Superior temporal gyrus (tissue), 1 donor: Measurements from ENCODE around the gene GNAZ.
A peak's percentile ranks its signal among the peaks of the same experiment; 100 is the strongest.
"Not testable (repeated sequence)": the region's sequence is repeated elsewhere in the genome, so short reads cannot be mapped to it uniquely, and the experiment has no call there.

Experiments
- DNase-seq: peaks from one replicate; pipeline ENCODE4 v3.0.0-alpha.2; 2016; ENCODE audit errors: extremely low spot score

Gene GNAZ

DNA sequence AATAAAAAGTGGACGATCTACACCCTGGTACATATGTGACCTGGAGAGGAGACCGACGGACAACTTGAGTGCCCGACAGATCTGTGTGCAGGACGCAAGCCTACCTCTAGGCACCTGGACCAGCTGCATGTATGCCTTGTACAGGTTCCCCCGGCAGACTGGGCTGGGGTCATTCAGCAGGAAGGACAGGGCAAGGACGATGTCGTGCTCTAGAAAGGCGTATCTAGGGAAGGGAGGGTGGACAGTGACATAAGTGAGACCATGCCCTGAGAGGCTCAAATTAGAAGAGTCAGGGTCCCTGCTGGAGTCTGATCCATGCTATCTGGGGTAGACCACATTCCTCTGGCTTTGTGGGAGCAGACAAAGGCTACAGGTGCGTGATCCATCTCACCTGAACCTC, 63.6 kb downstream of the GNAZ start:
- DNase-seq, result no peak

DNA sequence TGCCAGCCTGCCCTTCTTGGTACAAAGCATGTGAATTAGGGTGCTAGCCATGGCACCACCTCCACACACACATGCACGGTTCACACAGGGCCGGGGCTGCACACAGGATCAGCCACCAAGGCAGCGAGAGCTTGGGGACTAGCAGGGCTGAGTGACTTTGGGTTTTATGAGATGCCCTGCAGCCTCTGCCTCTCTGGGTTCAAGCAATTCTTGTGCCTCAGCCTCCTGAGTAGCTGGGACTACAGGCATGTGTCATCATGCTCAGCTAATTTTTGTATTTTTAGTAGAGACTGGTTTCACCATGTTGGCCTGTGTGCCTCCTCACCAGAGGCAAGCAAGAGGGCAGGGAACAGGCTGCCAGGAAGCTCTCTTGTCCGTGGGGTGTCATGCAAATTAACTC, 66.7 kb downstream of the GNAZ start:
- not testable (repeated sequence) for DNase-seq

DNA sequence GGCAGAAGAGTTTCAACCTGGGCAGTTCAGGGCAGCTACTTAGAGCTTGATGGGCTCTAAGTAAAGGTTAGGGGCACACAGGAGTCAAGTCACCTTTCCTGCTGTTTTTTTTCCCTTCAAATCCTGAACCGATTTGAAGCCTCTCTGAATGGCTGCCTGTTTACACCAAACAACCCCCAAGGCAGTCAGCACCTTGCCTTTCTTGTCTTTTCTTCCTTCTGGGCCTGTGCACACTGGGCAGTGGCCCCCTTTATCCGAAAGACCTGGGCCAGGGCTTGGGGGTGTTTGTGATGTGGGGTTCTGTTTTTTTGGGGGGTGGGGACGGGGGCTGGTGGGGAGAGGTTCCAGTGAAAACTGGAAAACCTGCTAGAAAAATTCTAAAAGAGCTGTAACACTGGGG, 67.1 kb downstream of the GNAZ start:
- no peak for DNase-seq

DNA sequence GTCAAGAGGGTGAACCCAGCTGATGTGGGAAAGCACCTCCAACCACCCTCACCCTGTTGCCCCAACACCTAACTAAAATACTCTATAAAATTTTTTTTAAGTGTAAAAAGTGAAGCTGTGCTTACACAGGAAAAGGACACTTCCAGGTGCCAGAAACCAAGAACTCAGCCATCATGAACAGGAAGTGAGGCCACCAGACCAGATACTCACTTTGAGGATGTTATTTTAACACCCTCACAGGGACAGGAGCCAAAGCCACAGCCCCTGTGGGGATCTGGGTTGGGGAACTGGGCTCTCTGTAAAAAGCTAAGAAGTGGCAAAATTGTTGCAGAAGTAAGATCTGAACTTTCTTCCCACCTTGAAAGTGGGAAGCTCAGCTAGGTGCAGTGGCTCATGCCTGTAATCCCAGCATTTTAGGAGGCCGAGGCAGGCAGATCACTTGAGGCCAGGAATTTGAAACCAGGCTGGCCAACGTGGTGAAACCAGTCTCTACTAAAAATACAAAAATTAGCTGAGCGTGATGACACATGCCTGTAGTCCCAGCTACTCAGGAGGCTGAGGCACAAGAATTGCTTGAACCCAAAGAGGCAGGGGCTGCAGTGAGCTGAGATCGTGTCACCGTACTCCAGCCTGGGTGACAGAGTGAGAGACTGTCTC, 67.7 kb downstream of the GNAZ start:
- DNase-seq, result peak; percentile 17

DNA sequence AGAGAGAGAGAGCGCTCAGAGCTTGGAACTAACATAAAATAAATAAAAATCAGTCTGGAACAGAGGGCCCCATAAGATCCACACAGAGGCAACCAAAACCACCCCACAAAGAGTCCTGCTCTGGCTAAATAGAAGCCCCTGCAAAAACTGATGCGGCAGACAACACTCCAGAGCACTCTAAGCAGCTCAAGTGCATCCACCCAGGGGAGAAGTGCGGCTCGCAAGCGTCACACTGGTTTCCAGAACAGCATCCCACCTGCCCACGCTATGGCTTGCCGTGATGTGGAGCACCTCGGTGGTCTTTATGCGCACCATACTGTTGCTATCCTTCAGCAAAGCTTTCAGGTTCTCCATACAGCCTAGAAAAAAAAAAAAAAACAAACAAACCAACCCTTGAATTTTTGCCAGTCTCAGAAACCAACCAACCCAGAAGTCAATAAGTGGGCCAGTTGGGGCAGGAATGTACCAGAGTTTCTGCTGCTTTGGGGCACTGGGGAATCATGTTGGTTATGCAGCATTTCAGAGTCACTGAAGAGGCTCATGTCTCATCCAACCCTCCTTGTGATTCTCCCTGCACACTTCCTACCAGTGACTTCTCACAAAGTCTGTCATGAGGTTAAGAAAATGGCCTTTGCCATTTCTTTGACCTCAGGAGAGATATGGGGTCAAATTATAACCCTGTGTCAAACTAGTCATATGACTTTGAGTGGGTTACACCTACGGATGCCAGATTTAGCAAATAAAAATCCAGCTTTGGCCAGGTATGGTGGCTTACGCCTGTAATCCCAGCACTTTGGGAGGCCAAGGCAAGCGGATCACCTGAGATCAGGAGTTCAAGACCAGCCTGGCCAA, 68.5 kb downstream of the GNAZ start:
- no peak for DNase-seq

DNA sequence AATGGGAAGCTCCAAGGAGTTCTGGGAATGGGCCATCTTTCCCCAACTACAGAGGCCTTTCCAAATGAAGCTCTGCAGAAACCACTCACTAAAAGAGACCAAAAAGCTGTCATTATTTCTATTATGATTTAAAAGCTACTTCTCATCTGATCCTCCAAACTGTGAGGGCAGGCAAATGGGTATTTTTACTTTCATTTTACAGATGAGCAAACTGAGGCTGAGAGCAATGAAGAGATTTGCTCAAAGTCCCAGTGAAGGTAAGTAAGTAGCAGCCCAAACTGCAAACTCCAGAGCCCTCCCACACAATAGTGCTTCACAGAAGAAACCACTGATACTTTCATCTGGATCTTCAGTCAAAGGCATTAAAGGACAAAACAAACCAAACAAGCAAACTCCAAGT, 70.1 kb downstream of the GNAZ start:
- DNase-seq, result no peak

DNA sequence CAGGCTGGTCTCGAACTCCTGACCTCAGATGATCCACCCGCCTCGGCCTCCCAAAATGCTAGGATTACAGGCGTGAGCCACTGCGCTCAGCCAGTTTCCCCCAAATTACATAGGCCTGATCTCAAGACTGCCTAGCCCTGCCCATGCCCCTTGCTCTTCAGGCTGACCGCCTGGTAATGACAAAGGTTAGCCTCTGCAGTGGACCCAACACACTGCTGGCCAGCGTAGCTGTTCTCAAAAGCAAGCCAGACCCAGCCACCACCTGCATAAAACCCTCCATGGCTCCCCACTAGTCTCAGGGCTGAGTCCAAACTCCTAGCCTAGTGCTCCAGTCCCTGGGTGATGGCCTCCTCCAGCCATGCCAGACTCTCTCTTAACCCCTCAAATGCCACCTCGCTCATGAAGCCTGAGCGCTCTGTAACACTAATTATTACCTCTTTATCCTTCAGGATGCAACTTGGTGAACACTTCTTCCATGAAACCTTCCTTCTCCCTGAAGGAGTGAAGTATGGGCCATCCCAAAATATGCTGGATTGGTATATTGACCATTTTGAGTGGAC, 72.3 kb downstream of the GNAZ start:
- no peak for DNase-seq

DNA sequence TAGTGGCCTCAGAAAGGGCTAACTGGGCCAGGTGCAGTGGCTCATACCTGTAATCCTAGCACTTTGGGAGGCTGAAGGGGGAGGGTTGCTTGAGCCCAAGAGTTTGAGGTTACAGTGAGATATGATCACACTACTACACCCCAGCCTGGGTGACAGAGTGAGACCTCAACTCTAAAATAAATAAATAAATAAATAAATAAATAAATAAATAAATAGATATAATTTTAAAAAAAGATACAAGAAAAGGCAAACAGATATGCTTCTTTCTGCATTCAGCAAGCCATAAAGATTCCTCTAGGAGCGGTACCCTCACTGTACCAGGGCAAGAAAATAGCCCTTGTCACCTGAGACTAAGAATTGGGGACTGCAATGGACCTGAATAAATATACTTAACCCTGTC, 72.8 kb downstream of the GNAZ start:
- DNase-seq, result no peak

DNA sequence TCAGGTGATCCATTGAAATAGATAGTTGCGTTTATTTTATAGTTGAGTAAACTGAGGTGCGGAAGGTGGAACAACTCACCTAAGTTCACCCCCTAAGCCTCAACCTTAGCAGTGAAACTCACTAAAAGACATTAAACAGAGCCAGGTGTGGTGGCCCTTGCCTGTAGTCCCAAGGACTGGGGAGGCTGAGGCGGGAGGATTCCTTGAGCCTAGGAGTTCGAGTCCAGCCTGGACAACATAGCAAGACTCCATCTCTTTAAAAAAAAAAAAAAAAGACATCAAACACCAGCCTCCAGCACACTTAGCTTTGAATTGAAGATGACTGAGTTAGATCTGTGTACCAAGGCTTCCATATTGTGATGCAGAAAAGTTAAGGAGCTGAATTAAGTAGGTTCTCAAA, 74.1 kb downstream of the GNAZ start:
- no peak for DNase-seq

DNA sequence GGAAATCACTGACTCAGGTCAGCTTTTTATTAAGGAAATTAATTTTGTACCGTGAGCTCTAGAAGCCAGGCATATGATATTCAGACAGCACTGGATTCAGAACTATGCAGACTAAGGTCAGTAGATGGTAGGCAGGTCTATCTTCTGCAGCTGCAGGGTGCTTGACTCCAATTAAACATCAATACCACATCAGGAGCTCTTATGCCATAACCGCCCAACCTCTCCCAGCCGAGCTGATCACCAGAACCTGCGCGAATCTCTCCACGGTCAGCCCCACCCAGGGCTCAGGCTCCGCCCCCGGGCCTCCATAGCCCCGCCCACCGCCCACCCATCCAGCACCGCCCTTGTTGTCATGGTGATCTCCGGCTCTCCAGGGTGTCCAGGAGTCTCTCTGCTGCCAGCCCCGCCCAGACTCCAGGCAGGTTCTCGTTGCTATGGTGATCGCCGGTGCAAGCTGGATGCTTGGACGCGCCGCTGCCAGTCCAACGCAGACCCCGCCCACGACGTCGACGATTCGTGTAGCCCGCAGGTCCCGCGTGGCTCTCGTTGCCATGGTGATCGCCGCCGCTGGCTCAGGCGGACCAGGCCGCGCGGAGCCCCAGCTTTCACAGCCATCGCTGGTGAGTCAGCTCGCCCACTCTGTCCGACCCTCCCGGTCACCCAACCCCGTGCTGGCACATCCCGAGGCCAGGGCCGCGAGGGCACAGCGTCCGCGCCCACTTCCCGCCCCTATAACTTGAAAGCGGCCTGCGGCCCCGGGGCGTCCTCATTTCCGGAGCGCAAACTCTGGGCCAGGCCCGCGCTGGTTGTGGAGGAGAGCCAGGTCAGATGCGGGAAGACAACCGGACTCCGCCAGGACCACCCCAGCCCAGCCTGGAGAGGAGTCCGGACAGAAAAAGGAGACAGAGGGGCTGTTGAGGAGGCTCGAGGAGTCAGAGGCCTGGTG, 74.9 kb downstream of the GNAZ start, which contains the start of gene RAB36:
Gene RAB36, plus strand, starts transcription at position 546 of the 946 bp plus-strand sequence. CDS start 1,140 bp downstream, outside the sequence.
- DNase-seq, result peak; percentile 93

DNA sequence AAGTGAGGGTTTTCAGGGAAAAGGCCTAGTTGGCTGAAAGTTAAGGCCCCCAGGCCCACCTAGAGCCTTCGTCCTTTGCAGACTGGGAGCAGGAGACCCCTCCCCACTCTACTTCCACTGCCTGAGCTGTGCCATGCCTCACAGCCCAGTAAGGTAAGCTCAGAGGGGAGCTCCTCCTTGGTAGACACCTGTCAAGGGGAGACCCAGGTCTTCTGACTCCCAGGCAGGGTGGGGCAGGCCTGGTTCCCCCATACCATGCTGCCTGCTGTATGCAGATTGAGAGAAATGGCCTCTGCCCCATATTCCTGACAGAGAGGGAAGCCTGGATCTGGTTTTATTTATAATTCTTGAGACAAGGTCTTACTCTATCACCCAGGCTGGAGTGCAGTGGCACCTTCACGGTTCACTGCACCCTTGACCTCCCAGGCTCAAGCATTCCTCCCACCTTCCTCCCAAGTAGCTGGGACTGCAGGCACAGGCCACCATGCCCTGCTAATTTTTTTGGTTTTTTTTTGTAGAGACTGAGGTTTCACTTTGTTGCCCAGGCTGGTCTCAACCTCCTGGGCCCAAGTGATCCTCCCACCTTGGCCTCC, 75.7 kb downstream of the GNAZ start:
- no peak for DNase-seq

DNA sequence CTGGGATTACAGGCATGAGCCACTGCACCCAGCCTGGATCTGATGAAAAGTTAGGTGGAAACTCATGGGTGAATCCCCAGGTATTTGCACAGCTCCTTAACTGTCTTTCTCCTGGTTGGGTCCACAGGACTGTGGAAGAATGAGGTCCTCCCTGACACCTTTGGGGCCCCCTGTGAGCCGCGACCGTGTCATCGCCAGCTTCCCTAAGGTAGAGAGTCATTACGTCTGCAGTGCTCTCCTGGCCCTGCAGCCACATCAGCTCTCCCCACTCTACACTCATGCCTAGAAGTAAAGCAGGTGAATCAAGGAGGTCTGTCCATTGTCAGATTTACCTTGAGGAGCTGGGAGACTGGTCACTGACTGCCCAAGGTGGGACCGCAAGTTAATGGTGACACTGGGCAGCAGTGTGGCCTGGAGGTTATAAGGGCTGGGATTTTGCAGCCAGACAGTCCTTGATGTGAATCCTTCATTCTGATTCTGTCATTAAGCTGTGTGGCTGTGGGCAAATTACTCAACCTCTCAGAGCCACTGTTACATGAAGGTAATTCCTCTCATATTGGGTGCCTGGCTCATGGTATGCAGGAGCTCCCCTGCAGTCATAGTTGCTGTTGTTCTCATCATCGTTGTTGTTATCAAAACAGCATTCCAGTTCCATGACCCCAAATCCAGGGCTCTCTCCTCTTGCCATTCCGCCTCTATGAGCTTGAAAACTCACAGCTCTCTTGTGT, 76.3 kb downstream of the GNAZ start:
- no peak for DNase-seq

DNA sequence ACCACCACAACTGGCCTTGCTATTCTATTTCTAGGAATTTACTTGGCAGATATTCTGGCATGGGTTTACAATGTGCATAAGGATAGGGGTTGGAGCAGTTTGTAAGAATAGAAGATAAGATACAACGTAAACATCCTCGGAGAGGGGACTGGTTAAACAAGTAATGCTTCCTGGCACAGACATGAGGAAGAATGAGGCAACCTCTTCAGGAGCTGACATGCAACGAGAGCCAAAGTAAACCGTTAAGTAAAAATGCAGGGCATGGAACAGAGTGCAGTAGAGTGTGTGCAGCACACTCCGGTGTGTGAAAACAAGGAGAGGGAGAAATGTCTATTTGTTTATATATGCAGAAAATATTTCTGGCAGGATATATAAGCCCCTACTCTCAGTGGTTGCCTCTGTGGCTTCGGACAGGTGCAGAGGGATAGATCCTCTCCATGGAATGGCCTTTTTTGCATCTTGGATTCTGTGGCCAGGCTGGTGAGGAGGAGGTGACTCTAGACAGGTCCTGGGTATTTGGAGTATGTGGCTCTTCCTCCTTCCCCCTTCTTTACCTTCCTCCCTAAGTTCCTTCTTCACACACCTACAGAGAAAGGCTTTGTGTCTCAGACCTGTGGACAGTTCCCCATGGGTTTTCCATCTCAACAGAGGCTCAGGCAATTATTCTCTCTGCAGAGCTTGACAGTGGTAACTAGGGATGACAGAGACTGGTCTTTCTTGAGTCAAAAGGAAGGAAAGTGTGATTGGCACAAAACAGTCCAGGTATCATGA, 77.5 kb downstream of the GNAZ start:
- DNase-seq, result no peak

DNA sequence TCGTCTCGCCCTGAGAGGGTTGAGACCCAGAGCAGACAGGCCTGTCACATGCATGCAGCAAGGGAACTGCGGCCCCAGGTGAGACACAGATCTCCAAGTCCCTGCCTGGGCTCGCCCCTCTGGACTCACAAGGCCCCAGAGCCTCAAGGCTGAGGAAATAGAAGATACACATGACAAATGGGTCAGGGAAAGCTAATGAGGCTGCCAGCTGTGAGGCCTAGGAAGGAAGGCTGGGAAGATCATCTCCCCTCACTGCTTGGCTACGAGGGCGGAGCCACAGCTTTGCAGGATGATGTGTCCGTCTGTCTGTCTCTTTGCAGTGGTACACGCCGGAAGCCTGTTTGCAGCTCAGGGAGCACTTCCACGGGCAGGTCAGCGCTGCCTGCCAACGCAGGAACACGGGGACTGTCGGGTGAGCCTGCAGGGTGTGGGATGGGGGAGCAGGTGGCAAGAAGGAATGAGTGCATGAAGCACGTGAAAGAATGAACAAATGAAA, 79.5 kb downstream of the GNAZ start:
- no peak for DNase-seq

DNA sequence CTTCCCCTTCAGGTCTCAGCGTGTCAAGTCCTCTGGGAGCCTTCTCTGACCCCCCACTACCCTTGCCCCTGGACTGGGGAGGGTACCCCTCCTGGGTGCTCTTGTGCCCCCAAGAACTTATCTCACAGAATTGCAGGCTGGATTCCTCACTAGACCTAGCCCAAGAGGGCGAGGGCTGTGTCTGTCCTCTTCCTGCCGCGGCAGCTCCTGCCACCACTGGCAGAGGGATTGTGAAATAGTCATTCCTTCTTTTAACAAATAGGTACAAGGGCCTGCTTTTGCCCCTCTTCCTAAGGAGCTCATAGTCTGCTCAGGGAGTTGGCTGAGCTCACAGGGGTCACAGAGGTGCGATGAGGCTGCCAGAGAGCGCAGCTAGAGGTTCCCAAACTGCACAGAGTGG, 80.4 kb downstream of the GNAZ start:
- no peak for DNase-seq

DNA sequence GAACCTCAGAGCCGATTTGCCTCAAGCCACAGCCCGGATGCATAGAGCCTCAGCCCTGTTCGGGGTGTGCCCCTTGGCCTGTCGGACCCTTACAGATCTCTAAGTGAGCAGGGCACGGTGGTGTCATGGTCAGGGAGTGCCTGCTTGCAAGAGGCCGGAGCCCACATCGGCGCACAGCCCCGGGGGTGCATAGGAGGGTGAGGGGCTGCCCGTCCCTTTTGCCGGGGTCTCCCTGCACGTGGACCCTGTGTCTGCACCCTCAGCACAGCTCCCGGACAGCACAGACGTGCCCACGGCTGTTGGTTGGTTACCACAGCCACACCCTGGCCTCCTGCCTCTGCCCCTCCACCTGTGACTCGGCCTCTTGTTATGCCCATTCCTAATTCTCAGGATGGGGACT, 81.5 kb downstream of the GNAZ start:
- DNase-seq, result no peak

DNA sequence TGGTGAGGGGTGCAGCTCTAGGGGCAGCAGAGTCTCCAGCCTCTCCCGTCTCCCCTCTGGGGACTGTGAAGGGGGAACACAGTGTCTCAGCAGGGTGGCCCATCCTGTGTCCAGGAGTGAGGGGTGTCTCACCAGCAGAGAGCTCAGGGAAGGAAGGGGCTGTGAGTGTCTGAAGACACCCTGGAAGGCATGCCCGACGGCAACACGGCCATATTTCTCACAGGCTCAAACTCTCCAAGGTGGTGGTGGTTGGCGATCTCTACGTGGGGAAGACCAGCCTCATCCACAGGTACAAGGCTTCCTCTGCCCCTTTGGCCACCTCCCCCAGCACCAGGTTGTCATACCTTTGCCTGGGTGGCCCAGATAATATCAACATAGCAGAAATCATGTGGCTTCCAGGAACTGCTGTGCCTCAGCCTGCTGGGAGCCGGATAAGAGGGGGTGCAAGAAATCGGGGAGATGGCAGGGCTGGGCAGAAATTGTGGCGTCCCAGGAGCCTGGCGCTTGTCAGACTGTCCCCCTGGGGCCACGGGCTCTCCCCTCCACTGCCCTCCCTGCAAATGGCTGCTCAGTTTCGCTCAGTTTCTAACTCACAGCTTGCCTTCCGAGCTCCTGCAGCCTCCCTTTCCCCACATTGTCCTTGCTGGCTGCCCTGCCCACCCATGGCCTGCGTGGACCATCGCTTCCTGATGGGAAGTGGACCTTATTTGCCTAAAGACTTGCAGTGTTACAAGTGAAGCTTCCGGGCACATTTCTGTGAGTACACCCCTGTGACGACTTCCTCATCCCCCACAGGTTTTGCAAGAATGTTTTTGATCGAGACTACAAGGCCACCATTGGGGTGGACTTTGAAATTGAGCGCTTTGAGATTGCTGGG, 82.2 kb downstream of the GNAZ start:
- no peak for DNase-seq

DNA sequence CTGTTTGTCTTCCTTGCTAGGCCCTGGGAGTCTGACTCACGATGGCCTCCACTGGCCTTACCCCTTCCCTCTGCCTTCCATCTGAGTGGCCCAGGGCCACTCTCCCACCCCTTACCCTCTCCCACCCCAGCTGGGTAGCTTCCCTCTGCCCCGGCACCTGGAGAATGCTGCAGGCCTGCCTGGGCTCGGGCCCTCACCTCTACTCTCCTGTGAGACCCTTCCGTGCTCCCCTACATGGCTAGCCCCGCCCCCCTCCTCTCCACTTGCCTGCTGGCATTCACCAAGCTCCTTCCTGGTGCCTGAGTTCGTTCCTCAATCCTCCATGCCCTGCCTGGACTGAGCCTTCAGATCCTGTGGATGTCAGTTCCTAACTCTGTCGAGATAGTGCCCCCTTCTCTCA, 83.7 kb downstream of the GNAZ start:
- no peak for DNase-seq

DNA sequence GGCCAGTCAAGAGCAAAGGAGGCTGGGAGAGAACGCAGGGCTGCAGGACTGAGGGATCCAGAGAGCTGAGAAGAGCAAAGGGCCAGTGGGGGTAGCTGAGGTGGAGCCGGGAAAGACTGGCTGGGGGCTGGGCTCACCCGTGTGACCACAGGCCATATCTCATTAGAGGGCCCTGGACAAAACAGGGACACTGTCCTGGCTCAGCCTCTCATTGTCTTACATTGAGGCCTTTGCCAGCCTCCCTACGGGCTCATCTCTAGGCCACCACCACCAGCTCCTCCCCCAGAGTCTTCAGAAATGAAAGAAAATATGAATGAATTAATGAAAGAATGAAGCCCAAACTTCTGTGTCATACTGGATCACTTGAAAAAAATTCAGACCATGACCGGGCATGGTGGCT, 84.1 kb downstream of the GNAZ start:
- DNase-seq, result no peak
